SW480 (cell line): ENCODE results near the gene ABCD1.

Source experiments
- DNase-seq: peaks from one replicate; pipeline ENCODE4 v3.0.0-alpha.2; 2016; ENCODE audit warnings: low spot score

The ABCD1 gene

DNA sequence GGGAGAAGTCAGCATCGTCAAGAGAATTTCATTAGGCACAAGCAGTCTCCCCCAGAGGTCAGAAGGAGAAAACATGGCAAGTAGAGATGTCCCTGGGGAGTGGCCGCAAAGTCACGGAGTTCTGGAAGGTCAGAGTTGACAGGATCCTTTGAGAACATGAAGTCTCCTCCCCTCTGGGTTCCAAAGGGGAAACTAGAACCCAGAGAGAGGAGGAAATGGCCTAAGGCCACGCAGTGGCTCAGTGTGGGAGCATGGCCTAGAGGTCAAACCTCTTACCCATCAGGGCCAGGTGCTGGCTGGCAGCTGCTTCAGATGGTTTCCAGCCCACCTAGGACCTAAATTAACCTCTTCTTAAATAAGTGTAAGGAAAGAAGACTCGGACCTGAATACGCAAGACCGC, 68.6 kb downstream of the ABCD1 start:
- DNase-seq = no peak
